H1 (cell line): ENCODE data around the gene OR4K14. TPM values are rescaled to one million over a fixed set of nuclear protein-coding genes. Genes with fewer than 3 reads are reported as not detected.

ENCODE experiments used
- CTCF ChIA-PET: fragments of 300-600 bp; sonication (Branson Sonifier 250); formaldehyde crosslinking; loops from one replicate; lab custom pipeline; 2021; ENCODE audit not compliant: partially characterized antibody; lab: Charles Lee
- POLR2A ChIA-PET: fragments of 300-600 bp; sonication (Branson Sonifier 250); formaldehyde crosslinking; loops from one replicate; lab custom pipeline; 2021; ENCODE audit warnings: inconsistent platforms; ENCODE audit not compliant: partially characterized antibody; lab: Charles Lee
- DNase-seq, 2 experiments: peaks; one replicate each; pipeline versions ENCODE4 v3.0.0 to v3.0.0-alpha.2; 2010 to 2022; ENCODE audit warnings: low spot score in 2 of 2, low read depth in 1 of 2, mixed read lengths in 1 of 2
- FAIRE-seq: peaks from 2 replicates; lab custom pipeline; 2011; peaks lifted over from hg19 to GRCh38; lab: Jason Lieb, UNC
- H2AFZ ChIP-seq: 2 replicates; pipeline ENCODE4 v1.8.1; 2012; ENCODE audit warnings: low read length, inconsistent platforms
- H2AK5ac ChIP-seq: 2 replicates; pipeline ENCODE4 v1.6.1; 2013; ENCODE audit warnings: low read depth, low read length
- H2BK120ac ChIP-seq: replicated peaks from 2 replicates; pipeline ENCODE3; 2013; ENCODE audit warnings: low read depth, low read length, inconsistent platforms
- H2BK12ac ChIP-seq: 2 replicates; pipeline ENCODE4 v1.6.1; 2013; ENCODE audit warnings: low read depth, low read length
- H2BK15ac ChIP-seq: 2 replicates; pipeline ENCODE4 v1.6.1; 2013; ENCODE audit warnings: low read length
- H2BK20ac ChIP-seq: 2 replicates; pipeline ENCODE4 v1.6.1; 2013; ENCODE audit warnings: low read length
- H2BK5ac ChIP-seq: 2 replicates; pipeline ENCODE4 v1.6.1; 2013; ENCODE audit warnings: low read depth, low read length
- H3K14ac ChIP-seq: 2 replicates; pipeline ENCODE4 v1.6.1; 2013; ENCODE audit warnings: inconsistent platforms; ENCODE audit not compliant: insufficient read length
- H3K18ac ChIP-seq: 2 replicates; pipeline ENCODE4 v1.6.1; 2013; ENCODE audit warnings: low read length; ENCODE audit errors: extremely low read depth
- H3K23ac ChIP-seq: 2 replicates; pipeline ENCODE4 v1.6.1; 2013; ENCODE audit warnings: inconsistent platforms; ENCODE audit not compliant: insufficient read length
- H3K23me2 ChIP-seq: 2 replicates; pipeline ENCODE4 v1.6.1; 2013; ENCODE audit warnings: low read depth, low read length
- H3K27ac ChIP-seq: 2 replicates; pipeline ENCODE4 v1.6.1; 2011; ENCODE audit warnings: low read depth, low read length, inconsistent platforms
- H3K27me3 ChIP-seq, 4 experiments: replicated peaks in 1 of 4; 1 replicate in 1 of 4; 2 replicates in 3 of 4; pipeline versions ENCODE4 v1.6.1 to v1.8.1; 2011 to 2013; ENCODE audit warnings: low read length in 3 of 4, mild to moderate bottlenecking in 3 of 4, inconsistent platforms in 2 of 4, mixed read lengths in 2 of 4, moderate library complexity in 1 of 4; ENCODE audit not compliant: control insufficient read depth in 3 of 4, insufficient read depth in 3 of 4; ENCODE audit errors: extremely low read depth in 1 of 4
- H3K36me3 ChIP-seq, 4 experiments: 2 replicates each; pipeline versions ENCODE4 v1.6.1 to v1.8.1; 2011 to 2013; ENCODE audit warnings: mild to moderate bottlenecking in 4 of 4, low read length in 3 of 4, moderate library complexity in 2 of 4, control low read depth in 1 of 4, inconsistent platforms in 1 of 4; ENCODE audit not compliant: insufficient read depth in 4 of 4, control insufficient read depth in 2 of 4
- H3K4ac ChIP-seq: replicated peaks from 2 replicates; pipeline ENCODE3; 2013; ENCODE audit warnings: low read length, low read depth, mixed read lengths, inconsistent platforms; ENCODE audit not compliant: insufficient read length
- H3K4me1 ChIP-seq, 4 experiments: replicated peaks in 1 of 4; 1 replicate in 1 of 4; 2 replicates in 3 of 4; pipeline versions ENCODE4 v1.6.1 to v1.8.1; 2011 to 2013; ENCODE audit warnings: low read length in 3 of 4, inconsistent platforms in 2 of 4, mixed read lengths in 1 of 4; ENCODE audit not compliant: insufficient read depth in 4 of 4, control insufficient read depth in 3 of 4
- H3K4me2 ChIP-seq, 2 experiments: 2 replicates each; pipeline versions ENCODE4 v1.6.1 to v1.8.1; 2011 to 2013; ENCODE audit warnings: low read depth in 2 of 2, low read length in 2 of 2, control low read depth in 1 of 2, inconsistent platforms in 1 of 2, mild to moderate bottlenecking in 1 of 2; ENCODE audit not compliant: insufficient read depth in 1 of 2
- H3K4me3 ChIP-seq, 4 experiments: fragments of 200-600, 300-600 bp in 1 of 4; sonication (generic), shearing (Covaris generic), sonication (Bioruptor Twin) in 1 of 4; 2 replicates each; pipeline versions ENCODE4 v1.5.1 to v1.8.1; 2011 to 2016; ENCODE audit warnings: low read length in 4 of 4, low read depth in 3 of 4, control low read depth in 2 of 4, inconsistent platforms in 2 of 4, mild to moderate bottlenecking in 2 of 4, mixed read lengths in 1 of 4, moderate library complexity in 1 of 4; ENCODE audit not compliant: insufficient read depth in 2 of 4; ENCODE audit errors: extremely low read depth in 1 of 4
- H3K56ac ChIP-seq: replicated peaks from 2 replicates; pipeline ENCODE3; 2013; ENCODE audit warnings: low read depth, mild to moderate bottlenecking, mixed read lengths, low read length, inconsistent platforms; ENCODE audit not compliant: insufficient read length
- H3K79me1 ChIP-seq: 2 replicates; pipeline ENCODE4 v1.6.1; 2013; ENCODE audit warnings: low read depth, low read length, control low read depth
- H3K79me2 ChIP-seq, 2 experiments: 2 replicates each; pipeline versions ENCODE4 v1.6.1 to v1.8.1; 2012 to 2013; ENCODE audit warnings: low read length in 2 of 2, mild to moderate bottlenecking in 2 of 2, inconsistent platforms in 1 of 2; ENCODE audit not compliant: insufficient read depth in 2 of 2, control insufficient read depth in 1 of 2
- H3K9ac ChIP-seq, 4 experiments: replicated peaks in 1 of 4; 1 replicate in 1 of 4; 2 replicates in 3 of 4; pipeline versions ENCODE4 v1.6.1 to v1.8.1; 2011 to 2013; ENCODE audit warnings: low read depth in 3 of 4, low read length in 3 of 4, control low read depth in 2 of 4, mild to moderate bottlenecking in 2 of 4, moderate library complexity in 2 of 4, inconsistent platforms in 1 of 4; ENCODE audit errors: extremely low read depth in 1 of 4
- H3K9me3 ChIP-seq, 2 experiments: 2 replicates each; pipeline versions ENCODE4 v1.6.1 to v1.8.1; 2012 to 2013; ENCODE audit warnings: mild to moderate bottlenecking in 2 of 2, moderate library complexity in 2 of 2, control low read depth in 1 of 2, inconsistent platforms in 1 of 2, low read depth in 1 of 2, low read length in 1 of 2, mixed read lengths in 1 of 2; ENCODE audit not compliant: insufficient read depth in 2 of 2
- H4K20me1 ChIP-seq, 2 experiments: replicated peaks in 1 of 2; 2 replicates each; pipeline versions ENCODE3 to v1.8.1; 2011 to 2013; ENCODE audit warnings: inconsistent platforms in 2 of 2, low read length in 2 of 2, mild to moderate bottlenecking in 1 of 2; ENCODE audit not compliant: insufficient read depth in 2 of 2, control insufficient read depth in 1 of 2
- H4K5ac ChIP-seq: 2 replicates; pipeline ENCODE4 v1.6.1; 2013; ENCODE audit warnings: low read length, low read depth, mixed read lengths, inconsistent platforms; ENCODE audit not compliant: insufficient read length
- H4K8ac ChIP-seq: 2 replicates; pipeline ENCODE4 v1.8.0; 2013; ENCODE audit warnings: mild to moderate bottlenecking, moderate library complexity, low read length, inconsistent platforms; ENCODE audit not compliant: insufficient read depth; ENCODE audit errors: extremely low read depth
- H4K91ac ChIP-seq: replicated peaks from 2 replicates; pipeline ENCODE3; 2013; ENCODE audit warnings: low read length, mixed read lengths, inconsistent platforms; ENCODE audit not compliant: insufficient read length
- EGR1 ChIP-seq: IDR thresholded peaks from 2 replicates; pipeline ENCODE4 v1.6.1; 2011; ENCODE audit warnings: low read depth, low read length, borderline replicate concordance
- GABPA ChIP-seq: IDR thresholded peaks from 2 replicates; pipeline ENCODE4 v1.6.1; 2011; ENCODE audit warnings: mild to moderate bottlenecking, low read length, moderate library complexity, borderline replicate concordance; ENCODE audit not compliant: insufficient read depth
- JUN ChIP-seq: IDR thresholded peaks from 2 replicates; pipeline ENCODE4 v1.6.1; 2011; ENCODE audit warnings: low read depth, mild to moderate bottlenecking, improper control_type of control experiment, low read length
- KDM5A ChIP-seq: fragments of 200-600 bp; IDR thresholded peaks from 2 replicates; pipeline ENCODE4 v1.7.1; 2012; ENCODE audit warnings: mild to moderate bottlenecking, low read length, inconsistent platforms, mixed read lengths
- NRF1 ChIP-seq: IDR thresholded peaks from 2 replicates; pipeline ENCODE4 v1.6.1; 2011; ENCODE audit warnings: mild to moderate bottlenecking, low read depth, low read length, improper control_type of control experiment
- POLR2AphosphoS5 ChIP-seq: IDR thresholded peaks from 2 replicates; pipeline ENCODE4 v1.6.1; 2011; ENCODE audit warnings: low read depth, low read length
- RBBP5 ChIP-seq: IDR thresholded peaks from 2 replicates; pipeline ENCODE4 v1.7.1; 2012; ENCODE audit warnings: low read depth, mild to moderate bottlenecking, inconsistent platforms, low read length, moderate library complexity, borderline replicate concordance
- TCF12 ChIP-seq: IDR thresholded peaks from 2 replicates; pipeline ENCODE4 v1.6.1; 2011; ENCODE audit warnings: low read depth, mild to moderate bottlenecking, low read length
- TEAD4 ChIP-seq: IDR thresholded peaks from 2 replicates; pipeline ENCODE4 v1.6.1; 2012; ENCODE audit warnings: low read depth, low read length, inconsistent platforms, mixed read lengths
- WGBS, 2 experiments: shearing (Covaris generic) in 1 of 2; methylation state at CpG; one replicate each; pipeline versions ENCODE4 v1.1.6 to v1.1.7; 2013 to 2015; ENCODE audit warnings: low lambda C conversion rate in 2 of 2, mixed read lengths in 2 of 2, inconsistent platforms in 1 of 2, low coverage in 1 of 2, missing lambda C conversion rate in 1 of 2; ENCODE audit not compliant: insufficient replicate concordance in 2 of 2, insufficient coverage in 1 of 2, insufficient read length in 1 of 2; ENCODE audit errors: extremely low coverage in 1 of 2, missing lambda C conversion rate in 1 of 2; 5-methylcytosine and 5-hydroxymethylcytosine counted together
- polyA plus RNA-seq, 7 experiments: library from polyadenylated mRNA; depleted of rRNA in 3 of 7; stranded (reverse) in 5 of 7; unstranded in 2 of 7; fragments of >200 nt in 5 of 7; fragments of 200-250 nt in 2 of 7; gene quantifications; 1 replicate in 5 of 7; 2 replicates in 1 of 7; 4 replicates in 1 of 7; pipeline versions ENCODE4 v1.2.1 to v1.2.3, GENCODE V29; 2011 to 2013; ENCODE audit warnings: missing spikeins in 2 of 7, mixed read lengths in 2 of 7
- total RNA-seq: library from RNA; stranded (reverse); fragmentation: NEBNext Ultra II Directional; extraction: Animal tissue kit (Norgen Biotek cat#: 25700); gene quantifications from 2 replicates; pipeline ENCODE4 v1.2.1, GENCODE V29; 2021
- TF ChIP-seq, protein P1 (sequence below): IDR thresholded peaks from 2 replicates; pipeline ENCODE4 v1.6.1; 2012; ENCODE audit warnings: low read length, inconsistent platforms

The OR4K14 gene
- total and polyA plus RNA-seq, 2 of the 8 experiments (the other 6 are each of a cell fraction or from before 2014, with no cell fraction given) = not detected

DNA sequence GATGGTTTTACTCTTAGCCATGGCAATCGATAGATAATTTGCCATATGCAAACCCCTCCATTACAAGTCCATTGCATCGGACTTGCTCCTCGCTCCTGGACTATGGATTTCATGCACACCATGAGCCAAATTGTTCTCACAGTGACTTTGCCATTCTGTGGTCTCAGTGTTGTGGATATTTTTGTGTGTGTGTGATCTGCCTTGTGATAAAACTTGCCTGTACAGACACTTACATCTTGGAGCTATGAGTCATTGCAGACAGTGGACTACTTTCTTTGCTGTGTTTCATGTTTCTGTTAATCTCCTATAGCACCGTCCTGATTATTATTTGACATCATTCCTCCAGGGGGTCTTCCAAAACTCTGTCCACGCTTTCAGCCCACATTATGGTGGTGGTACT is 25.1 kb upstream of the OR4K14 start:
- H4K20me1 ChIP-seq = no peaks in the 10 kb centered on the region
- no peaks in the 10 kb centered on the region for H3K27me3 ChIP-seq
- FAIRE-seq = no peak
- H3K23ac ChIP-seq = no peak overlapping the region
- no peak overlapping the region for H2BK12ac ChIP-seq
- ChIA-PET CTCF (no interaction called here), POLR2A (no interaction called here)
- no peaks in the 10 kb centered on the region for H3K79me2 ChIP-seq
- no peak overlapping the region for H2BK120ac ChIP-seq
- no peak overlapping the region for H2BK5ac ChIP-seq
- no peaks in the 10 kb centered on the region for H3K23me2 ChIP-seq
- H3K36me3 ChIP-seq = no peaks in the 10 kb centered on the region
- no peak overlapping the region for H4K8ac ChIP-seq
- H3K4me2 ChIP-seq = no peak overlapping the region
- no peak overlapping the region for H2AFZ ChIP-seq
- no peak overlapping the region for H3K56ac ChIP-seq
- no peak overlapping the region for H4K91ac ChIP-seq
- H3K79me1 ChIP-seq = no peaks in the 10 kb centered on the region
- WGBS, 2 experiments = 56% methylated on average over 5 of the region's 5 CpGs; no CpG with 5 or more reads in 1 of the 2 experiments
- no peak overlapping the region for H3K4ac ChIP-seq
- no peak for DNase-seq
- H3K14ac ChIP-seq = no peak overlapping the region
- no peak overlapping the region for H2BK20ac ChIP-seq
- no peak overlapping the region for H3K18ac ChIP-seq
- no peak overlapping the region for H2BK15ac ChIP-seq
- no peaks in the 10 kb centered on the region for H3K4me1 ChIP-seq
- no peak overlapping the region for H3K9ac ChIP-seq
- no peak overlapping the region for H4K5ac ChIP-seq
- no peak overlapping the region for H3K4me3 ChIP-seq
- H3K27ac ChIP-seq = no peak overlapping the region
- H3K9me3 ChIP-seq = peaks cover 53 to 59% of the 10 kb centered on the region in 2 experiments
- no peak overlapping the region for H2AK5ac ChIP-seq
- no peak for TF ChIP-seq JUN
- no peak for TF ChIP-seq KDM5A
- no peak for TF ChIP-seq NRF1
- TF ChIP-seq TEAD4 = no peak
- no peak for TF ChIP-seq POLR2AphosphoS5
- no peak for TF ChIP-seq TCF12
- no peak for TF ChIP-seq GABPA
- TF ChIP-seq RBBP5 = no peak
- no peak for TF ChIP-seq EGR1
- TF ChIP-seq, protein P1, sequence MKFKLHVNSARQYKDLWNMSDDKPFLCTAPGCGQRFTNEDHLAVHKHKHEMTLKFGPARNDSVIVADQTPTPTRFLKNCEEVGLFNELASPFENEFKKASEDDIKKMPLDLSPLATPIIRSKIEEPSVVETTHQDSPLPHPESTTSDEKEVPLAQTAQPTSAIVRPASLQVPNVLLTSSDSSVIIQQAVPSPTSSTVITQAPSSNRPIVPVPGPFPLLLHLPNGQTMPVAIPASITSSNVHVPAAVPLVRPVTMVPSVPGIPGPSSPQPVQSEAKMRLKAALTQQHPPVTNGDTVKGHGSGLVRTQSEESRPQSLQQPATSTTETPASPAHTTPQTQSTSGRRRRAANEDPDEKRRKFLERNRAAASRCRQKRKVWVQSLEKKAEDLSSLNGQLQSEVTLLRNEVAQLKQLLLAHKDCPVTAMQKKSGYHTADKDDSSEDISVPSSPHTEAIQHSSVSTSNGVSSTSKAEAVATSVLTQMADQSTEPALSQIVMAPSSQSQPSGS = no peak
